Activated CD4-positive, alpha-beta T cell treated with anti-CD3 and anti-CD28 coated beads, Interleukin-2, Interleukin-6, amounts not matched to agents 100 ng/mL and 50 ng/mL, durations not matched to agents 16 hours and 8 hours (primary cell): ENCODE results near the gene TBX2.
A peak's percentile ranks its signal among the peaks of the same experiment; 100 is the strongest.
"Not testable (repeated sequence)": the region's sequence is repeated elsewhere in the genome, so short reads cannot be mapped to it uniquely, and the experiment has no call there.

ENCODE experiments used
- DNase-seq: peaks from one replicate; pipeline ENCODE4 v3.0.0-alpha.2; 2020

TBX2 gene

GRCh38 chr17:61415374-61416210 is 15.9 kb downstream of the TBX2 start:
- no peak for DNase-seq

GRCh38 chr17:61416211-61416539 is 16.5 kb downstream of the TBX2 start:
- DNase-seq, result no peak

- peak; percentile 82 for DNase-seq
Observed at GRCh38 chr17:61416540-61417363, 17.1 kb downstream of the TBX2 start.

- no peak for DNase-seq
Observed at GRCh38 chr17:61418449-61418848, 18.8 kb downstream of the TBX2 start.

GRCh38 chr17:61419496-61420046 is 19.9 kb downstream of the TBX2 start:
- no peak for DNase-seq

- no peak for DNase-seq
Observed at GRCh38 chr17:61420052-61420451, 20.4 kb downstream of the TBX2 start.

- no peak for DNase-seq
Observed at GRCh38 chr17:61420745-61421398, 21.2 kb downstream of the TBX2 start.

GRCh38 chr17:61421460-61421859 is 21.8 kb downstream of the TBX2 start:
- DNase-seq, result no peak

- DNase-seq, result no peak
Observed at GRCh38 chr17:61422116-61422799, 22.6 kb downstream of the TBX2 start.

- DNase-seq, result no peak
Observed at GRCh38 chr17:61422869-61423268, 23.2 kb downstream of the TBX2 start.

GRCh38 chr17:61423967-61424649 is 24.5 kb downstream of the TBX2 start:
- DNase-seq, result no peak

GRCh38 chr17:61425682-61426481 is 26.2 kb downstream of the TBX2 start:
- DNase-seq, result no peak

- DNase-seq, result no peak
Observed at GRCh38 chr17:61426482-61427304, 27.1 kb downstream of the TBX2 start.

- no peak for DNase-seq
Observed at GRCh38 chr17:61427567-61427966, 27.9 kb downstream of the TBX2 start.

GRCh38 chr17:61429274-61429673 is 29.6 kb downstream of the TBX2 start:
- no peak for DNase-seq

GRCh38 chr17:61429831-61430230 is 30.2 kb downstream of the TBX2 start:
- not testable (repeated sequence) for DNase-seq

- no peak for DNase-seq
Observed at GRCh38 chr17:61431594-61432311, 32.1 kb downstream of the TBX2 start.

GRCh38 chr17:61436273-61436672 is 36.6 kb downstream of the TBX2 start:
- no peak for DNase-seq

GRCh38 chr17:61436995-61437704 is 37.5 kb downstream of the TBX2 start:
- DNase-seq, result no peak
